Activated T-cell treated with anti-CD3 and anti-CD28 coated beads for 48 hours (primary cell): ENCODE measurements around the gene PCSK2.
A peak's percentile ranks its signal among the peaks of the same experiment; 100 is the strongest.

ENCODE experiments used
- DNase-seq: peaks from one replicate; pipeline ENCODE4 v3.0.0-alpha.2; 2020; ENCODE audit warnings: low read depth

The PCSK2 gene

GRCh38 chr20:17505636-17506517 is 279.0 kb downstream of the PCSK2 start:
- DNase-seq: peak; percentile 56

- no peak for DNase-seq
Measured at GRCh38 chr20:17507032-17507431, 280.2 kb downstream of the PCSK2 start.

GRCh38 chr20:17507531-17507930 is 280.7 kb downstream of the PCSK2 start:
- DNase-seq: no peak

GRCh38 chr20:17508756-17509155 is 281.9 kb downstream of the PCSK2 start:
- no peak for DNase-seq

- DNase-seq: no peak
Measured at GRCh38 chr20:17510548-17510947, 283.7 kb downstream of the PCSK2 start.

- no peak for DNase-seq
Measured at GRCh38 chr20:17511401-17511800, 284.6 kb downstream of the PCSK2 start.

GRCh38 chr20:17513939-17514338 is 287.1 kb downstream of the PCSK2 start:
- no peak for DNase-seq

- DNase-seq: no peak
Measured at GRCh38 chr20:17515053-17515452, 288.2 kb downstream of the PCSK2 start.

GRCh38 chr20:17518339-17519052 is 291.7 kb downstream of the PCSK2 start:
- DNase-seq: no peak

- DNase-seq: no peak
Measured at GRCh38 chr20:17519606-17520285, 292.9 kb downstream of the PCSK2 start.

GRCh38 chr20:17520583-17520982 is 293.7 kb downstream of the PCSK2 start:
- DNase-seq: no peak

GRCh38 chr20:17522528-17522927 is 295.7 kb downstream of the PCSK2 start:
- no peak for DNase-seq

- no peak for DNase-seq
Measured at GRCh38 chr20:17523326-17523725, 296.5 kb downstream of the PCSK2 start.

GRCh38 chr20:17524560-17524959 is 297.7 kb downstream of the PCSK2 start:
- no peak for DNase-seq

GRCh38 chr20:17525132-17525531 is 298.3 kb downstream of the PCSK2 start:
- DNase-seq: no peak

GRCh38 chr20:17525650-17526049 is 298.8 kb downstream of the PCSK2 start:
- DNase-seq: no peak

GRCh38 chr20:17529586-17529985 is 302.7 kb downstream of the PCSK2 start:
- DNase-seq: no peak

GRCh38 chr20:17530153-17530552 is 303.3 kb downstream of the PCSK2 start:
- DNase-seq: no peak

- peak; percentile 48 for DNase-seq
Measured at GRCh38 chr20:17530716-17531664, 304.1 kb downstream of the PCSK2 start, which contains the start of gene BFSP1. Gene BFSP1 (minus strand): TSS chr20:17531379. CDS start chr20:17531329, 50 bp downstream.

GRCh38 chr20:17531665-17532025 is 304.8 kb downstream of the PCSK2 start:
- no peak for DNase-seq

GRCh38 chr20:17533396-17533795 is 306.6 kb downstream of the PCSK2 start:
- no peak for DNase-seq

GRCh38 chr20:17534077-17534476 is 307.2 kb downstream of the PCSK2 start:
- no peak for DNase-seq
